Raji (cell line): ENCODE results near the gene GADL1.

ENCODE experiments used
- POLR2A ChIP-seq: IDR thresholded peaks from 2 replicates; pipeline ENCODE4 v1.6.1; 2011; ENCODE audit warnings: low read depth, low read length, control low read depth; ENCODE audit not compliant: insufficient read depth

Gene GADL1

DNA sequence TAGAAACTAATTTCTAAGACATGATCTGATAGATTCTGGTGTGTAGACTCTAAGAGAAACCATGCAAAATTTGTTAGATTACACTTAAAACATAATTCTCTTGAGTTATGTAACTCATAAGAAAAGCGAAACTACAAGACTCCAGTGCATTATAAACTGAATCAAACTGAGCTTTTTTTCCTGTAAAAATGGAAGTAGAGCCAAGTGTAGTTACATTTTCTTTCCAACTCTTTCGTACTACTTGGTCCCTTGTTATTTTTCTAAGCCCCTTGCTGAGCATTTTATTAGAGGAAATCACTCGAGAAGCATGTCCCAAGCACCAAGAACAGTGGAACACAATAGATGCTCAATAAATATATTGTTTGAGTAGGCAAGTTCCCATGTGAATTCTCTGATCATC lies 130.2 kb downstream of the GADL1 start:
- TF ChIP-seq POLR2A, result no peak

DNA sequence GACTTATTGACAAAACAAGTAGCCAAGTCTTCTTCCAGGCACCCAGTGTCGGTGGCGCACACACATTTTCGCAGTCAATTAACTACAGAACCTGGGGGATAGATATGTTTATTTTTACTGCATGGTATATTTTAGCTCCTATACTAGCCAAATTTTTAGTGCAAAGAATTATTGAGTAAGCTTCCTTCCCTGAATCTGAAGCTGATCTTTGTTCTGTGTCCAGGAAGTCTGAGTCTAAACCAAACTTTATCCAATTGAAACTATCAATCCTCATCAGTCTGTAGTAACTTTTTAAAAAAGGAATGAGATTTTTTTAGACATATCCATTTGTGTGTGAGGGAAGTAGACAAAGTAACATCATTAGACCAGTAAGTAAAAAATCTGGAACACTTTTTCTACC lies 133.1 kb downstream of the GADL1 start:
- no peak for TF ChIP-seq POLR2A

DNA sequence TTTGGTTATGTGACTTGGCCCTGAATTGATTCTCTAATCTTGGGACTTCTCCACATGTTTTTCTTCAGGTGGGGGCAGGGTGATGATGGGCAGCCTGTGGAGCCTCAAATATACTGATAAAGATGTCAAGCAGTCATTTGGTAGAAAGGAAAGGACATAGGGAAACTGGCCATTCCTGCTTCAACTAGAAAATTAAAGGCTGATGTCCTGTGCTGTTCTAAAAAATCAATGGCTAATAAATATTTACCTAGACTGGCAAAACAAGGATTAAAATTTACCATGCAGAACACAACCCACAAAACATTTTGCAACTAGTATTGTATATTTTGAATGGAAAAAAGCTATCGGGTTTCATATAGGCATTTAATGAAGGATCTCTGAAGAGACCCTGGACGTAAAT lies 133.7 kb downstream of the GADL1 start:
- TF ChIP-seq POLR2A, result no peak

DNA sequence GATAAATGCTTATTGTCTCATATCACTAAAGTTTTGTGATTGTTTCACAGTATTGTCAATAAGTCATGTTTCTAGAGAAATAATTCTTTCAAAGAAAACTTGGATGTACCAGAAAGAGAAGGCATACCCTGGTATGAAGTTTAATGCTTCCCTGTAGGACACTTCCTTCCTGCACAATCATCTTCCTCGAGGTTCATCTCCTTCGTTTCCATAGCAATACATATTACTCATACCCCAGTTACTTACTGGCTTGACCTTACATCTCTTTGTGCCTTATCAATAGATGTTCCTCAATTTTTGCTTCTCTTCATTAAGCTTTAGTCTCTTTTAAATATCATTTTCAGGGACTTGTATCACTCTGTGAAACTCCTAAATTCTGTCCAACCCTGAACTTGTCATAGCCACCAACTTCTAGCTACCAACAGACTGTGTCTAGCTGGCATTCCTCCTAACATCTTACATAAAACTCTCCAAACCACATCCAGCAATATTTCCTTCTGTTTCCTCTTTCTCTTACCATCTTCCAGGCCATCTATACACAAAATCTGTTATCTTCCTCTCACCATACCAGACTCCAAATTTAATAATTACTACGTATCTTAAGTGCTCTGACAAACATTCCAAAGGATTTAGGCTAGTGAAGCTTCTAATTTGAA lies 134.3 kb downstream of the GADL1 start:
- no peak for TF ChIP-seq POLR2A

DNA sequence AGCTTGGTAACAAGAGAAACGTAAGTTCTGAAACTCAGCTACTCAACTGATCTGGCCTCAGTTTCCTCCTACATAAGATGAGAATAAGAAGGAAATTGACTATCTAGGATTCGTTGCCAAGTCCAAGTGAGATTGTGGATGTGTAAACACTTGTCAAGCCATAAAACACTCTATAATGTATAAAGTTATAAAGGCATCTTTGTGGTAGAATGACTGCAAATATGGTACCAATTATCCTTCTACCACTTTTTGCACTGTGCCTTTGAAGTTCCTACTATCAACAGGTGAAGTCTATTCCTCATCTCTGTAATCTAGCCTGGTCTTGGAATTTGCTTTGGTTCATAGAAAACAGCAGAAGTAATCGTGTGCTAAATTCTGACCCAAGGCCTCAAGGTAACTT lies 138.2 kb downstream of the GADL1 start:
- no peak for TF ChIP-seq POLR2A

DNA sequence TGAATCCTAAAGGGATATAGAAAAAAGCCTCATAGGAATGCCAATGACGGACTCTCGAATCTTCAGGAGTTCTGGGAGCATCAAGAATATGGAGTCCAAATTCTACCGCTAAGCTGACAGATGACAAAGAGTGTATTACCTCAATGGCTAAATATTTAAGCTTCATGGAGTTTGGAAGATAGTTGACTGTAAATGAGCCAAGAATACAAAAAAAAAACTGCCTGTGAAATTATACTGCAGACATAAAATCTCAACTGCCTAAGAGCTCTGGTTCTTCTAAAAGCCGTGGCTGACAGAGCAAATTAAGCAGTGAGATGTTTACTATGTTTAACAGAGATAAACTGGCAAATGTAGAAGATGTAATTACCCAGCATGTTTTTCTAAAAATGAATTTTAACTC lies 140.0 kb downstream of the GADL1 start:
- TF ChIP-seq POLR2A, result no peak

DNA sequence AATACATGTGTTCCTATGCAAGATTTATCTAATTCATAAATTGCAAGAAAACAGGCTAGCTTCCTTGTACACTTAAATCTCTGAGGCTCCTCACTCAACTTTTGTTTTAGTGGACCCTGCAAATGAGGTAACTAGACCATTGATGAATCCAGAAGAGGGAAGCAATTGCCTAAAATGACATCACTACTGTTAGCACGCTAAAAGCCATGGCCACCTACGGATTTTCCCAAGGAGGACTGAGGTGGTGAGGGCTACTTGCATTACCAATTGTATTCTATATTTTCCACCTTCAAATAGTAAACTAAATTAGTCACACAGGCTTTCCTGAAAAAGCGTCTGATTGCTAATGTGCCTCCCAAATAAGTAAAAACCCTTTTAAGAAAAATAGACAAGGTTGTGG lies 140.7 kb downstream of the GADL1 start:
- TF ChIP-seq POLR2A, result no peak

DNA sequence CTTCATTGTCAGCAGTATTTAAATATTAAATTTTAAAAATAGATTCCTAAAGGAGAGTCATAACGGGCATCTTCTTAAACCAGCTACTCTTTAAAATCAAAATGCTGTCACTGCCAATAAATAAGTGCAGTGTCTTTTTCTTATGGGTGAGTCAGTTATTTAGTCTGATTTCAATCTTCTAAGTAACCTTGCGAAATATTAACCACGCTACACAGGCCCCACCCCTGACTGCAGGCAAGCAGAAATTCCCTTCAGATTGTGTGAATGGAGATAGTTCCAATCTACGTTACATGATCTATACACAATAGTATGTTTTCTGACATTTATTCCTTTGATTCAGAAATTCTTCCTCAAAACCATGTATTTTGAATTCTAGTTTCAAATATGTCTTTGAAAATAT lies 141.5 kb downstream of the GADL1 start:
- no peak for TF ChIP-seq POLR2A

DNA sequence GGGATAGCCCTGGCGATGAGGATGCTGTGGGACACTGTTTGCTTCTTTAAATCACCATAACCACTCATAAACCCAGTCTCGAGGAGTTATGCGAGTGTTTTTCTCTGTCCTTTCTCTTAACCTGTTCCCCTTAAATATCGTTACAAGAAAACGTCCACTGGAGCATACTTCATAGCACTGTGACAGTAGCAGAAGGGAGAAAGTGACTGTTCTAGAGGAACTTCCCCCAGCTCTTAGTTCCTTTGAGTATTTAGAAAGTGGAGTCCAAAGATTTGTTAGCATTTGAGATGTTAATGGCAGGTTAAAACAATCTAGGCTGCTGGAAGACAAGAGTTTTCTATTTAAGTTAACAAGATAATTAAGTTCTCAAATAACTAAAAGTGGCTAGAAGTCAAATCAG lies 142.0 kb downstream of the GADL1 start:
- TF ChIP-seq POLR2A, result no peak

DNA sequence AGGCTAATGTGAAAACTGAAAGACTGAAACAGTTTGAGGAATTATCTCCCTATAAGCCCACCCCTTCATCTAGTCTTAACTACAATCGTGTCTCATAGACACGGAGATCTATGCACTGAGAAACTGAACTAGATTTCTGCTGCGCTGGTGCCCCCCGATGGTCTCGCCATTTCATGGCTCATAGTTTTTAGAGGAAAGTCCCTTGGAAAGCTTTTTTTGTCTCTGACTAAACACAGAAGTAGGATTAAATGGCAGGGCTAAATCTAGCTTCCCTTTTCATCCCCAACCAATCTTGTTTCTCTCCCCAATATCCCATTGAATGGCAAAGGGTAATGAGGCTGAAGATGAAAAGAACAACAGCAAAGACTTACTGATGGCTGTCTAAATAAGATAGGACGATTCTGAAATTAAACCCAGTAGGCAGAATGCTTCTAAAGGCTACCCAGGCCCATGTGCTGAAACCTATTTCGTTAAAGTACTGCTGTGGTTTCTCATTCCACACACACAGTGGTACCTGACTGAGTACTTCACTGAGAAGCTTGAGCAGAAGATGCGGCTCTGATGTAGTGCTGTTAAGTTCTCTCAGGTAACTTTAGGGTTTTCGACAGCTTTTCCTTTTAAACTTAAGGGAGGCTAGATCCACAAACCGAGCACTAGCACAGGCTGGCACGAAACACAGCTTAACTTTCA lies 142.7 kb downstream of the GADL1 start:
- TF ChIP-seq POLR2A, result no peak

DNA sequence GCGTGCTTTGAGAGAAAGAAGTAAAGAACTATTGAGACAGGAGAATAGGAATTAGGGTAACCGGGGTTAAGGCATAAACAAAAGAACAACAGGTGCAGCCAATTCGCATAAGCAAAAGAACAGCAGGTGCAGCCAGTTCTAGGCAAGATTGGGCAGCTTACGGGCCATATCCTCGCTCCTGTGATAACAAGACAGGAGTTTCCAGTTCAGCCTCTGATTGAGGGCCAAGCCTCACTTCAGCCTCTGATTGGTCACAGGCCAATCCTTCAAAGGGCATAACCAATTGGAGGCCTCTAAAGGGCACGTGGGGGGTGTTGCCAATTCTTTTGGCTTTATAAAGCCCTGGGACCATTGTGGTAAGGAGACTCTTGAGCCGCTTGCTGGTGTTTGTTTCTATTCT lies 143.5 kb downstream of the GADL1 start:
- TF ChIP-seq POLR2A, result no peak

DNA sequence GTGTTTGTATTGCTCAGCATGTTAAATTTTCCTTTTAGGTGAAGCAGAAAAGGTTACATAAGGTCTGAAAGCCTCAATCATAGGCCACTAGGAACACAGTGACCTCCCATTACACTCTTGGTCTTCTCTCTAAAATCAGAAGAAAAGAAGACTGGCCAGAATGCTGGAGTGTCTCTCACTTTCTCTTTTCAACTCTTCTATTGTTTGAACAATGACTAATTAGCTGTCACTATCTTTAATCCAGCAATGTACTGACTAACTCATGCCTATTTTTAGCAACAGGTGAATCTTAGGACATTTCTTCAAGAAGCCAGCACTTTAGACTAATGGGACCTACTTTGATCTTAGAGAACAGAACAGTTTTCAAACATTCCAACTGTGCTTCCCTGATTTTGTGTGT lies 145.2 kb downstream of the GADL1 start:
- TF ChIP-seq POLR2A, result no peak

DNA sequence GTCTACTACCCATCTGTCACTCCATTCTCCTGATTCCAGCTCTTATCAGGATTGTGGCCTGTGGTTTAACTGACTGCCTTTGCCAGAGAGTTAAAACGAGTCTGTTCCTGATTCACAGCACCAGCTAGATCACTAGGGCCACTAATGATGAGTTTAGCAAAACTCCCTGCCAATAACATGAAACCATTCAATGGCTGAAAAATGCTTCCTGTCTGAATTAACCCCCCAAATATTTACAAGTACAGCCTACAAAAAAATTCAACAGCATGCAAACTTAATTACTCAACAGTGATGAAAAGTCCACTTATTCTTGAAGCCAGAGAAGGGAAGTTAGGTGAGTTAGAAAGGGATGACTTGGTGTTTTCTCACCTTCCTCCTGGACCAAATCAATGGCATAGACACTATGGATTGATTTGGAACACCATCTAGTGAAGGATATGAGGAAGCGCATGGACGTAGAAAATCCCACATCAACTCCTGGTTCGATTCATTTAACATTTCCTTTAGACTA lies 146.6 kb downstream of the GADL1 start:
- TF ChIP-seq POLR2A, result no peak

DNA sequence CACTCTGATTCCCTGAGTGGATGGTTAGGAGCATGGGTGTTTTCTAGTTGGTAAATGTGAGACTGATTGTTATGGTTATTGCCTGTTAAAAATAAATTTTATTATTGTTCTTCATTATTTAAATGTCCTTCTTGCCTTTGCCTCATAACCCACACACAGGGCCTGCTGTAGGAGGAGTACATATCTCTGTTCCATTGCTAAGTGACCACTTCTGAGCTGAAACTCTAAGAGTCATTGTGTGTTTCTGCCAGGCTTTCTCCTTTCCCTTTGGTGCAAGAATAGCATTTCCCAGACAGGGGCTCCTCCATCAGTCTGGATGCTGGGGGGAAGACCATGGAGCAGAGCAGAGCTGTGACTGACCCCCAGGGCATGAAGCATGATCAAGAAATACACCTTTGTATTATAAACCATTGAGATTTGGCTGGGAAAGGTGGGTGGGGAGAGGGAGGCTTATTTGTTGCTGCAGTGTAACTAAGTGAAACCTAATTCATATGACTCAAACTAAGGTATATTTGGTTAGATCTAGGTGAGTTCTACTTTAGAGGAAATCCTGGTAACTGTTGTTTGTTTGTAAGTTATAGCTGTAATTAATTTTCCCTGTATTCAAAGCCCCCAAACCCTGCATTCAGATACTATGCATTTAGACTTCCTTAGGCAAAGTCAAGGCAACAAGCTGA lies 150.7 kb downstream of the GADL1 start:
- no peak for TF ChIP-seq POLR2A

DNA sequence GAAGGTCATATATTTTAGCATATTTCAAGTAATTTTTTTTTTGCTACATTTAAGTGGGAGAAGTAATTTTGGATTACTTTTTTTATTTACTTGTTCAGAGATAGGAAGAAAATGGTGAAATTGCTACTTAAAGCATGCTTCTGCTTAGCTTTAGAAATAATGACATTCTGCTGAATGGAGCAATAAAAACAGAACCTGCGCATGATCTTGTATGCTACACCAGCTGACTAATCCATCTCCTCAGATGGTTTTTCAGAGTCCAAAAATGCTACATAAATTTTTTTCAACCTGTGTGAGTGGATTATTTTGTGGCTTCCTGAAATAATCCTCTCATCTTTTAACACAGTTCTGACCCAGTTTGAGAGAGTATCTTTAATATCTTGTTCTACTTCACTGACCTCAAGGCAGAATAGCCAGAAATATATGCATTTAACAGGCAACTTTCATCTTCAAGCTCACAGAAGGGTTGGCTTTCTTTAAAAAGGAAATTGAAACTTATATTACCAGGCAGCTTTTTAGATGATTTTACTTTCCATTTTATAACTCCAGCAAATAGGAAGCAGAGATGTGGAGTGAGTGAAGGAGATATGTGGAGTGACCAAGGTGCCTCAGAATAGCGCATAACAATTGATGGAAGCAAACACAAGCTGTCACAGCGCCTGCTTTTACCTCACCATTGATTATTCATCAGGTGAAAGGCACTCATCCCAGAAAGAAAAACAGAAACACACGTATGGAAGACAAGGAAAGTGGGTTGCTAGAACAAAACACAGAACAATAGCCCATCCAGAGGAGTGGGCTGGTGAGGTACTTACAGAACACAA lies 151.5 kb downstream of the GADL1 start:
- TF ChIP-seq POLR2A, result no peak
